Stomach (tissue), 9 donors: ENCODE measurements around the gene VWA8. TPM values are rescaled to one million over a fixed set of nuclear protein-coding genes. Genes with fewer than 3 reads are reported as not detected.
A peak's percentile ranks its signal among the peaks of the same experiment; 100 is the strongest.

Experiments
- DNase-seq, 2 donors: peaks; one replicate each; pipeline versions ENCODE4 v3.0.0 to v3.0.0-alpha.2; 2013 to 2019
- H3K27ac ChIP-seq, 5 donors: fragments of 200-600 bp in 4 of 5; sonication (generic) in 4 of 5; one replicate each; pipeline ENCODE4 v1.5.1; 2013 to 2019; ENCODE audit warnings: mild to moderate bottlenecking in 1 of 5, moderate library complexity in 1 of 5
- H3K27me3 ChIP-seq, 3 donors: fragments of 200-600 bp; sonication (generic); one replicate each; pipeline ENCODE4 v1.5.1; 2017 to 2019; ENCODE audit warnings: mixed run types in 1 of 3
- H3K36me3 ChIP-seq, 4 donors: fragments of 200-600 bp; sonication (generic); 1 replicate in 3 of 4; 2 replicates in 1 of 4; pipeline ENCODE4 v1.5.1; 2016 to 2019
- H3K4me1 ChIP-seq, 4 donors: fragments of 200-600 bp; sonication (generic); one replicate each; pipeline ENCODE4 v1.5.1; 2016 to 2019
- H3K4me3 ChIP-seq, 4 donors: fragments of 200-600 bp; sonication (generic) in 3 of 4; one replicate each; pipeline ENCODE4 v1.5.1; 2016 to 2019; ENCODE audit warnings: mild to moderate bottlenecking in 1 of 4
- H3K9me3 ChIP-seq, 4 donors: fragments of 200-600 bp; sonication (generic); one replicate each; pipeline ENCODE4 v1.5.1; 2016 to 2019
- EP300 ChIP-seq: sonication (generic); formaldehyde crosslinking; IDR thresholded peaks from one replicate; pipeline ENCODE4 v1.6.1; 2017; ENCODE audit warnings: antibody characterized with exemption
- POLR2A ChIP-seq, 4 donors: fragments of 450-650 bp; IDR thresholded peaks; one replicate each; pipeline ENCODE4 v1.6.1; 2016; ENCODE audit warnings: antibody characterized with exemption in 4 of 4, control low read depth in 2 of 4, mild to moderate bottlenecking in 1 of 4, moderate library complexity in 1 of 4
- POLR2AphosphoS5 ChIP-seq, 3 donors: sonication (generic); formaldehyde crosslinking; IDR thresholded peaks; one replicate each; pipeline ENCODE4 v1.6.1; 2016; ENCODE audit warnings: antibody characterized with exemption in 3 of 3
- WGBS, 5 donors: extraction: QIAGEN DNeasy Blood & Tissue Kit in 3 of 5; methylation state at CpG; one replicate each; pipeline versions ENCODE4 v1.1.5 to v1.1.7; 2013 to 2018; 5-methylcytosine and 5-hydroxymethylcytosine counted together
- intact Hi-C: fragments of 100-400 bp; cut with DNase I; formaldehyde crosslinking; loops from one replicate; pipeline ENCODE4 v1.15.1; 2023; ENCODE audit warnings: low total_unique reads
- polyA plus RNA-seq, 3 donors: library from polyadenylated mRNA; stranded (reverse); fragments of 200-250 nt; gene quantifications; one replicate each; pipeline ENCODE4 v1.2.3, GENCODE V29; 2013
- total RNA-seq, 5 donors: library from RNA; depleted of rRNA; stranded (reverse); fragments of >200 nt; gene quantifications; one replicate each; pipeline versions ENCODE4 v1.1.0 to v1.2.3, GENCODE V29; 2014 to 2016
- TF ChIP-seq, protein P1 (sequence below), 7 experiments: fragments of 450-650 bp in 4 of 7; fragments of 200-600 bp in 3 of 7; sonication (generic) in 3 of 7; IDR thresholded peaks; one replicate each; pipeline ENCODE4 v1.5.1; 2016 to 2019; ENCODE audit warnings: antibody characterized with exemption in 7 of 7, control low read depth in 2 of 7, mild to moderate bottlenecking in 1 of 7
- donor health status: healthy with polysubstance abuse.
- donor health status: Bipolar disorder and iron deficiency.
- donor health status: healthy.

VWA8 gene
- total and polyA plus RNA-seq, 8 donors, result 3.3 to 99.2 (median 25.4) TPM

DNA sequence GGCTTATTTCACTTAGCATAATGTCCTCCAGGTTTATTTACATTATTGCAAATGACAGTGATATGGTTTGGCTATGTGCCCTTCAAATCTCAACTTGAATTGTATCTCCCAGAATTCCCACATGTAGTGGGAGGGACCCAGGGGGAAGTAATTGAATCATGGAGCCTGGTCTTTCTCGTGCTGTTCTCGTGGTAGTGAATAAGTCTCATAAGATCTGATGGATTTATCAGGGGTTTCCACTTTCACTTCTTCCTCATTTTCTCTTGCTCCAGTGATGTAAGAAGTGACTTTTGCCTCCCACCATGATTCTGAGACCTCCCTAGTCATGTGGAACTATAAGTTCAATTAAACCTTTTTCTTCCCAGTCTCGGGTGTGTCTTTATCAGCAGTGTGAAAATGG is 109.6 kb downstream of the VWA8 start:
- Histone ChIP-seq H3K36me3 (peaks cover 0 to 6% (median 0%) of the 10 kb centered on the region in 4 donors), H3K27ac (no peak overlapping the region), H3K9me3 (no peaks in the 10 kb centered on the region), H3K4me3 (no peak overlapping the region), H3K27me3 (no peaks in the 10 kb centered on the region), H3K4me1 (peaks cover 0 to 4% (median 0%) of the 10 kb centered on the region in 4 donors)
- WGBS, 5 donors, result 86 to 95% (median 92%) methylated on average over 3 of the region's 3 CpGs
- no peak for DNase-seq
- TF ChIP-seq EP300 (no peak), POLR2A (IDR thresholded peaks at IDR 0.05) (no peak), POLR2AphosphoS5 (IDR thresholded peaks at IDR 0.05) (no peak)
- TF ChIP-seq, protein P1, sequence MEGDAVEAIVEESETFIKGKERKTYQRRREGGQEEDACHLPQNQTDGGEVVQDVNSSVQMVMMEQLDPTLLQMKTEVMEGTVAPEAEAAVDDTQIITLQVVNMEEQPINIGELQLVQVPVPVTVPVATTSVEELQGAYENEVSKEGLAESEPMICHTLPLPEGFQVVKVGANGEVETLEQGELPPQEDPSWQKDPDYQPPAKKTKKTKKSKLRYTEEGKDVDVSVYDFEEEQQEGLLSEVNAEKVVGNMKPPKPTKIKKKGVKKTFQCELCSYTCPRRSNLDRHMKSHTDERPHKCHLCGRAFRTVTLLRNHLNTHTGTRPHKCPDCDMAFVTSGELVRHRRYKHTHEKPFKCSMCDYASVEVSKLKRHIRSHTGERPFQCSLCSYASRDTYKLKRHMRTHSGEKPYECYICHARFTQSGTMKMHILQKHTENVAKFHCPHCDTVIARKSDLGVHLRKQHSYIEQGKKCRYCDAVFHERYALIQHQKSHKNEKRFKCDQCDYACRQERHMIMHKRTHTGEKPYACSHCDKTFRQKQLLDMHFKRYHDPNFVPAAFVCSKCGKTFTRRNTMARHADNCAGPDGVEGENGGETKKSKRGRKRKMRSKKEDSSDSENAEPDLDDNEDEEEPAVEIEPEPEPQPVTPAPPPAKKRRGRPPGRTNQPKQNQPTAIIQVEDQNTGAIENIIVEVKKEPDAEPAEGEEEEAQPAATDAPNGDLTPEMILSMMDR (IDR thresholded peaks at IDR 0.05), result no peak
- intact Hi-C loops, result no loop called here

DNA sequence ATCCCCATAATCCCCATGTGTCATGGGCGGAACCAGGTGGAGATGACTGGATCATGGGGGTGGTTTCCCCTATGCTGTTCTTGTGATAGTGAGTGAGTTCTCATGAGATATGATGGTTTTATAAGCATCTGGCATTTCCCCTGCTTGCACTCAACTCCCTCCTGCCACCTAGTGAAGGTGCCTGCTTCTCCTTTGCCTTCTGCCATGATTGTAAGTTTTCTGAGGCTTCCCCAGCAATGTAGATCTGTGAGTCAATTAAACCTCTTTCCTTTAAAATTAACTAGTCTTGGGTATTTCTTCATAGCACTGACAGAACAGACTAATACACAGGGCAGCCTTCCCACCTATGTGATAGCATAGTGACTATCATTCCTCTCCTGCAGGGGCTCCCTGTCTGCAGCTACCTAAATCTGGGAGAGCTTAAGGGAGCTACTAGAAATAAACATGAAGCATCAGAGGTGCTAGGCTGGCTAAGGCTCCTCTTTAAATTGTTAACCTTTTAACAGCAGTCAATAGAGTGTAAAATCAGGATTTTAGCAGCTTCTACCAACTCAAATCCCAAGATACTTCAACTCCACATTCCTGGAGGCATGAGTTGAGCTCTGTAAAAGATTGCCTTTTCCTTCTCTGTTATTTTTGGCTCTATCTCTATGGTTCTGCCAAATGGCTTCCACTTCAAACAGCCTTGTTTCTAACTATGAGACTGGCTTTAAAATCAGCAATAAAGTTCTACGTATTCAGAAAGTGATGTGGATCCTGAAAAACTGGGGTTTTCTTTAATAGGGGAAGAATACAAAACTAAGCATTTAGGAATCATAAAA is 112.3 kb downstream of the VWA8 start:
- Histone ChIP-seq H3K9me3 (no peaks in the 10 kb centered on the region), H3K27ac (no peak overlapping the region), H3K4me1 (peaks cover 0 to 4% (median 0%) of the 10 kb centered on the region in 4 donors), H3K27me3 (no peaks in the 10 kb centered on the region), H3K36me3 (peaks cover 0 to 17% (median 2%) of the 10 kb centered on the region in 4 donors), H3K4me3 (no peak overlapping the region)
- DNase-seq, result no peak
- TF ChIP-seq POLR2AphosphoS5 (IDR thresholded peaks at IDR 0.05) (no peak), EP300 (no peak), POLR2A (IDR thresholded peaks at IDR 0.05) (no peak)
- TF ChIP-seq, protein P1 (IDR thresholded peaks at IDR 0.05), result no peak
- intact Hi-C loops, result no loop called here
- 95 to 97% (median 96%) methylated on average over 2 of the region's 2 CpGs for WGBS, 5 donors

DNA sequence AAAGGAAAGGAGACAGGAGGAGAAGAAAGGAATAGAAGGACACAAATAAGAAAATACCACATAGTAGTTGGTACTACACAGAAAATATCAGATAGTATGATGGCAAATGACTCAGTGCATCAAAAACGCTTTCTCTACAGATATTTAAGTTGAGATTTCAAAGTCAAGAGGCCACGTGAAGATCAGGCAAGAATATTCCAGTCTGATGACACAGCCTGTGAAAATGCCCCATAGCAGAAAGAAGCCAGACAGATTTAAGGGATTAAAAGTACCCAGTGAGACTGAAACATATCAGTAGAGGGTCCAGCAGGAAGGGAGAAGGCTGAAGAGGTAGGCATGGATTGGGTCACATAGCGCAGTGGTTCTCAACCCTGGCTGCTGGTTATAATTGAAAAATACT is 113.7 kb downstream of the VWA8 start:
- WGBS, 5 donors, result 93 to 99% (median 96%) methylated on average over 3 of the region's 3 CpGs

DNA sequence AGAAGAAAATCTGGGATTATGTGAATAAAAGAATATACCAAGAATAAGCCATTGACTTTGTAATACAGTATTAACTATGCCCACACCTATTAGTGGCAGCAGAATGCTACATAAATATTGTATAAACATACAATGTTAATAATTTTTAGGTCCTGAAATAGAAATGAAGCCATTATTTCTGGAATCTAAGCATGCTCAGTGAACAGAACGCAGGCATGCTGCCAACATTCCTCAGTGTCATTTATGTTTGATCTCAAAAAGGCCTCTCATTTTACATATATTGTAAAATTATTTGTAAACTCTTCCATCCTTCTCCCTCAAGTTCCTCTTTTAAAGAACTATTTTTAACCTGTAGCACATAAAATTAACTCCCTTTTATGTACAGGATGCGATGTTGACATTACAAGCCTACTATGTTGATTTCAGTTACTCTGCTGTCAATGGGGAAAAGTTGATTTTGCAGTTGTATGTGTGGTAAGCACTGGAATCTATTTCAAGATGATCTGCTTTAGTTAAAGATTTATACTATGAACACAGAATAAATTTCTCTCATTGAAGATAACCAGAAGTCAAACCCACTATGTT is 118.8 kb downstream of the VWA8 start:
- DNase-seq, result peak in 1 of 2 donors; percentile 75
- intact Hi-C loops, result no loop called here
- WGBS, 5 donors, result 74 to 80% (median 77%) methylated on average over 2 of the region's 2 CpGs
- Histone ChIP-seq H3K9me3 (no peaks in the 10 kb centered on the region), H3K4me1 (peaks cover 0 to 13% (median 4%) of the 10 kb centered on the region in 4 donors), H3K4me3 (no peak overlapping the region), H3K36me3 (peaks cover 0 to 20% (median 7%) of the 10 kb centered on the region in 4 donors), H3K27ac (no peak overlapping the region), H3K27me3 (no peaks in the 10 kb centered on the region)
- TF ChIP-seq, protein P1 (IDR thresholded peaks at IDR 0.05), result no peak
- TF ChIP-seq POLR2A (IDR thresholded peaks at IDR 0.05) (no peak), POLR2AphosphoS5 (IDR thresholded peaks at IDR 0.05) (no peak), EP300 (no peak)

More for the DNA sequence above, 113.7 kb downstream of the VWA8 start:
- Histone ChIP-seq H3K9me3 (no peaks in the 10 kb centered on the region), H3K27me3 (no peaks in the 10 kb centered on the region), H3K36me3 (peaks cover 0 to 17% (median 2%) of the 10 kb centered on the region in 4 donors), H3K4me1 (peaks cover 0 to 8% (median under 1%) of the 10 kb centered on the region in 4 donors), H3K27ac (no peak overlapping the region), H3K4me3 (no peak overlapping the region)
- intact Hi-C loops, result no loop called here
- DNase-seq, result no peak
- TF ChIP-seq, protein P1 (IDR thresholded peaks at IDR 0.05), result no peak
- no peak for TF ChIP-seq EP300
